ENCODE data around the gene MICAL2. TPM values are rescaled to one million over a fixed set of nuclear protein-coding genes. Genes with fewer than 3 reads are reported as not detected.

The MICAL2 gene
- total and polyA plus RNA-seq, 2 of the 8 experiments (the other 6 are each of a cell fraction or from before 2014, with no cell fraction given) = 1.3 to 4.1 TPM

DNA sequence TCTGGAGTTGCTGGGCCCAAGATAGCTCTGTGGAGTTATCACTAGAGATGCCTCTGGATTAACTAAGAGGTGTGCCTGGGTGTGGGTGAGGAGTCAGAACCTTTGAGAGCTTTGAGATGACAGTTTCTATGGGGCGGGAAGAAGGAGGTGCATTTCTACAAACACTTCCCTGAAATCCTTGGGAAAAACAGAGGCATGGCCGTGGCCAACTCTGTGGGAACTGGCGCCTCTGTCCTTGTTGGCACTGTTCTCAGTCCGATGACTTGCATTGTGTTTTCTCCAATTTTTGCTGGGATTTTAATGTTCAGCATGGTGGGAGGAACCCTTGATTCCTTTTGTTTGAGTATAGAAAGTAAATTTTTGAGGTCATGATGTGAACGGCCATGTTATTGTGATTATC, 151.2 kb downstream of the MICAL2 start (continued):
- TF ChIP-seq YY1 (IDR thresholded peaks at IDR 0.05; ENCODE audit: low read depth, low read length) (no peak), USF2 (IDR thresholded peaks at IDR 0.05; ENCODE audit: low read length) (no peak), RBBP5 (IDR thresholded peaks at IDR 0.05; ENCODE audit: borderline replicate concordance, low read depth, low read length) (no peak), MAFK (IDR thresholded peaks at IDR 0.05; ENCODE audit: low read depth, low read length) (no peak), ZNF274 (IDR thresholded peaks at IDR 0.05; ENCODE audit: borderline replicate concordance, extremely low read depth, low read length) (no peak), CHD7 (IDR thresholded peaks at IDR 0.05; ENCODE audit: insufficient replicate concordance, low read length) (no peak), RXRA (IDR thresholded peaks at IDR 0.05; ENCODE audit: insufficient read depth, low read depth, low read length) (no peak), SP4 (IDR thresholded peaks at IDR 0.05; ENCODE audit: low read length) (no peak)

All from H1 (cell line).